Mucosa of stomach (tissue), 1 donor: ENCODE results near the gene PARP3.

Experiments used
- H3K27me3 ChIP-seq: one replicate; pipeline ENCODE4 v1.7.0; 2013; ENCODE audit warnings: mild to moderate bottlenecking, low read length; ENCODE audit not compliant: control insufficient read depth, insufficient read depth
- H3K36me3 ChIP-seq: one replicate; pipeline ENCODE4 v1.7.0; 2013; ENCODE audit warnings: low read length; ENCODE audit not compliant: control insufficient read depth, insufficient read depth
- H3K4me1 ChIP-seq: one replicate; pipeline ENCODE4 v1.7.0; 2013; ENCODE audit warnings: mild to moderate bottlenecking, low read length; ENCODE audit not compliant: control insufficient read depth, insufficient read depth
- H3K4me3 ChIP-seq: one replicate; pipeline ENCODE4 v1.7.0; 2013; ENCODE audit warnings: low read length
- H3K9ac ChIP-seq: one replicate; pipeline ENCODE4 v1.7.0; 2013; ENCODE audit warnings: mild to moderate bottlenecking, low read length, moderate library complexity
- H3K9me3 ChIP-seq: one replicate; pipeline ENCODE4 v1.7.0; 2013; ENCODE audit warnings: mild to moderate bottlenecking, low read length, moderate library complexity; ENCODE audit not compliant: control insufficient read depth
- donor health status: Pancreatic carcinoma.

Gene PARP3

DNA sequence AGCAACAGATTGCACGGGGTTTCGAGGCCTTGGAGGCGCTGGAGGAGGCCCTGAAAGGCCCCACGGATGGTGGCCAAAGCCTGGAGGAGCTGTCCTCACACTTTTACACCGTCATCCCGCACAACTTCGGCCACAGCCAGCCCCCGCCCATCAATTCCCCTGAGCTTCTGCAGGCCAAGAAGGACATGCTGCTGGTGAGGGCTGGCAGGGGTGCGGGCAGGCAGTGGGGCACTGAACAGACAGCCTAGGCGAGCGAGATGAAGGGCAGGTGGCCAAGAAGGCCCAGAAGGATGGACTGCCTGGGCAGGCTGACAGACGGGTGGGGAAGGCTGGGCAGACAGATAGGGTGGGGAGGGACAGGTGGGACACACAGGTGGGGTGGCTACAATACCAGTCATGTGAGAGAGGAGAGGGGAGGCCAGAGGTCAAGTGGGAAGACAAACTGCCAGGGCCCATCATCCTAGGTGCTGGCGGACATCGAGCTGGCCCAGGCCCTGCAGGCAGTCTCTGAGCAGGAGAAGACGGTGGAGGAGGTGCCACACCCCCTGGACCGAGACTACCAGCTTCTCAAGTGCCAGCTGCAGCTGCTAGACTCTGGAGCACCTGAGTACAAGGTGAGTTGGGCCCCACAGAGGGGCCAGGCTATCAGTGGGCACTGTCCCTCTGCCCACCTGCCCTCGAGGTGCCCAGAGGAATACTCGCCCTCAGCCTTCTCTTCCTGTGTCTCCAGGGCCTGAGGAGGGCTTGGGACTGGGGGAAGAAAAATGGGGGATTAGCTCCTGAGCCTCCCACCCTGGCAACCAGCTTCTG lies 3.1 kb downstream of the PARP3 start:
- no peaks in the 10 kb centered on the region for H3K9me3 ChIP-seq
- H3K4me1 ChIP-seq = peaks cover 27% of the 10 kb centered on the region
- no peaks in the 10 kb centered on the region for H3K27me3 ChIP-seq
- no peak overlapping the region for H3K9ac ChIP-seq
- H3K4me3 ChIP-seq = no peak overlapping the region
- H3K36me3 ChIP-seq = no peaks in the 10 kb centered on the region

DNA sequence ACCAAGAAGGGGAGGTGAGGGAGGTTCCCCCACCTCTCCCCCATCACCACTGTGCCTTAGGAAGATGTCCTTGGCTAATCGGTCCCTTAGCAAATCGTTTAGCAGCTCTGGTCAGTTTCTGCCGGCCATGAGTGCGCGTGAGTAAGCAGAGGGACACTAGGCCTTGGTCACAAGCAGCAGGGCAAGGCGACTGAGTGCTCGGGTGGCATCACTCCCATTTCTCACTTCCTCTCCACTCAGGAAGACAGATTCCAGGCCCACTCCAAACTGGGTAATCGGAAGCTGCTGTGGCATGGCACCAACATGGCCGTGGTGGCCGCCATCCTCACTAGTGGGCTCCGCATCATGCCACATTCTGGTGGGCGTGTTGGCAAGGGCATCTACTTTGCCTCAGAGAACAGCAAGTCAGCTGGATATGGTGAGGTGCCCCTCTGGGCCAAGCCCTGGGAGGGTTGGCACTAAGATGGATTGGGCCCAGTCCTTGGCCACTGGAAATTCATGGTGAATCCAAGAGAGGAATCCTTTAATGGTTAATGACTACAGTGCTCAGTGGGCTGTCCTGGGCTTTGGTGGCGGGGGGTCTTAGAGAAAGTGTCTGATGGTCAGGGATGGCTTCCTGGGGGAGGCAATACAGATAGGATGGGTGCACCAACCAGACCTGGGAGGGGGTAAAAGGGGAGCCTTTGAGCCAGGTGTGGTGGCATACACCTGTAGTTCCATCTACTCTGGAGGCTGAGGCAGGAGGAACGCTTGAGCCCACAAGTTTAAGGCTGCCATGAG lies 4.0 kb downstream of the PARP3 start:
- no peak overlapping the region for H3K9ac ChIP-seq
- no peaks in the 10 kb centered on the region for H3K9me3 ChIP-seq
- no peak overlapping the region for H3K4me3 ChIP-seq
- no peaks in the 10 kb centered on the region for H3K36me3 ChIP-seq
- H3K27me3 ChIP-seq = no peaks in the 10 kb centered on the region
- peaks cover 18% of the 10 kb centered on the region for H3K4me1 ChIP-seq

DNA sequence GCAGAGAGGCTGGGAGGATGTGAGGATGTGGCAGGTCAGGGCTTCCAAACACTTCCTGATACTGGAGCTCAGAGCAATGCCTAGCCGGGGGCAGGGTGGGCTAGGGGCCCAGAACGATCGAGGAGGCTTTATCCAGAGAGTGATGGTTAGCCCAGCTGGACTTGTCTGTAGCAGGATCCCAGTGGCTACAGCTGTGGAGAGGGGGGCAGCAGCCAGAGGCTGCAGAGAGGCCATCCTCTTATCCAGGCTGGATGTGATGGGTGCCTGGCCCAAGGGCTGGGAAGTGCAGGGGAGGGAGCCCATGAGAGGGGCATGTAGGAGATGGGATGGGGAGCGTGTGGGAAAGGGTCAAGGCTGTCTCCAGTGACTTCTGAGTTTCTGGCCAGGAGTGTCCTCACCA lies 4.6 kb downstream of the PARP3 start:
- H3K4me1 ChIP-seq = peaks cover 16% of the 10 kb centered on the region
- H3K9ac ChIP-seq = no peak overlapping the region
- no peak overlapping the region for H3K4me3 ChIP-seq
- H3K9me3 ChIP-seq = no peaks in the 10 kb centered on the region
- no peaks in the 10 kb centered on the region for H3K27me3 ChIP-seq
- H3K36me3 ChIP-seq = no peaks in the 10 kb centered on the region

DNA sequence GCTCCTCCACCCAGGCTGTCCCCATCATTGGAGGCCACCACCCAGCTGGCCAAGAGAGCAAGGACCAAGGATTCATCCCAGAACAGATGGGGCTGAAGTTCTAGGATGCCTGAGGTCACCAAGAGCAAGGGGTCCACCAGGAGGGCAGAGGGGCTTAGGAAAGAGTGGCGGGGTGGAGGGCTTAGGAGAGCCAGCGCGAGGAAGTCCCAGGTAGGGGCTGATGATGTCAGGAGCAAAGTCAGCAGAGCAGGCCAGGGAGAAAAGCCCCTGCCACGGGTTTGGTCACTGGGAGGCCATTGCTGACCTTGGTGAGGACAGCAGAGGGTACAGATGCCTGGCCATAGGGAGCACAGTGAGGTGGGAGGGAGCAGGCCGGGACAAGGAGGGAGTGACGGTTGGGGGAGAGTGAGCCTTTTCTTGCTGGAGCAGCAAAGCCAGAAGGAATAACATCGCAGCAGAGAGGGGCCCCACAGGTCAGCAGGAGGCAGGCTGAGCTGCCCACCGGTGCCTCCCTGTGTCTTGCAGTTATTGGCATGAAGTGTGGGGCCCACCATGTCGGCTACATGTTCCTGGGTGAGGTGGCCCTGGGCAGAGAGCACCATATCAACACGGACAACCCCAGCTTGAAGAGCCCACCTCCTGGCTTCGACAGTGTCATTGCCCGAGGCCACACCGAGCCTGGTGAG lies 5.2 kb downstream of the PARP3 start:
- Histone ChIP-seq H3K36me3 (no peaks in the 10 kb centered on the region), H3K9me3 (no peaks in the 10 kb centered on the region), H3K9ac (no peak overlapping the region), H3K27me3 (no peaks in the 10 kb centered on the region), H3K4me1 (peaks cover 13% of the 10 kb centered on the region), H3K4me3 (no peak overlapping the region)

DNA sequence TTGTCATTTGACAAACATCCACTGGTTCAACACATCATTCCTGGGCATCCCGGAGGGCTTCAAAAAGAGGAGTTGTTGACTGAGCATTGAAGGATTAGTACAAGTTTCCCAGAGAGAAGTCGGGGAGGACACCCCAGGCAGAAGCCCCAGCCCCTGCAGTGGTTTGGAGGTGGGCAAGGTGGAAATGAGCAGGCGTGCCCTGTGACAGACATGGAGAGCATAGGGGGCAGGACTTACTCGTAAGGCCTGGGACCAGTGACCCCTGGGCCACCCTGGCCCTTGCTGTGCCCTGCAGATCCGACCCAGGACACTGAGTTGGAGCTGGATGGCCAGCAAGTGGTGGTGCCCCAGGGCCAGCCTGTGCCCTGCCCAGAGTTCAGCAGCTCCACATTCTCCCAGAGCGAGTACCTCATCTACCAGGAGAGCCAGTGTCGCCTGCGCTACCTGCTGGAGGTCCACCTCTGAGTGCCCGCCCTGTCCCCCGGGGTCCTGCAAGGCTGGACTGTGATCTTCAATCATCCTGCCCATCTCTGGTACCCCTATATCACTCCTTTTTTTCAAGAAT lies 5.9 kb downstream of the PARP3 start:
- Histone ChIP-seq H3K4me3 (no peak overlapping the region), H3K9ac (no peak overlapping the region), H3K36me3 (no peaks in the 10 kb centered on the region), H3K9me3 (no peaks in the 10 kb centered on the region), H3K4me1 (peaks cover 5% of the 10 kb centered on the region), H3K27me3 (no peaks in the 10 kb centered on the region)

DNA sequence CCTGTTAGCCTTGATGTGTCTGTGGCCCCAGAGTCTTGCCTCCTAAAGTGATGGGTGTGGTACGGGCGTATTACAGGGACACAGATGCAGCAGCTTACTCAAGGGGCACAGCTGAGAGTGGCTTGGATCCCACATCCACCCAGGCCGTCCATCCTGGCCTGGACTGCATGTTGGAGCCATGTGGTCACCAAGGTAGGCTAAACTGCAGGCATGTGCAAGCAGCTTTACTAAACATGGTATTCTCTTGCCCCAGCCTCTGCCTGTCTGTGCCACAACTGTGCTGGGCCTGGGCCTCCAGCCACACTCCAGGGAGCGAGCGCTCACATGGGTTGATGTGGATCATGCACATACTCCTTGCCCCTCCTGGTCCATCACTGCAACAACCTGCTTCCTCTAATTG lies 7.0 kb downstream of the PARP3 start:
- Histone ChIP-seq H3K4me3 (no peak overlapping the region), H3K4me1 (no peaks in the 10 kb centered on the region), H3K9me3 (no peaks in the 10 kb centered on the region), H3K36me3 (no peaks in the 10 kb centered on the region), H3K9ac (no peak overlapping the region), H3K27me3 (no peaks in the 10 kb centered on the region)

DNA sequence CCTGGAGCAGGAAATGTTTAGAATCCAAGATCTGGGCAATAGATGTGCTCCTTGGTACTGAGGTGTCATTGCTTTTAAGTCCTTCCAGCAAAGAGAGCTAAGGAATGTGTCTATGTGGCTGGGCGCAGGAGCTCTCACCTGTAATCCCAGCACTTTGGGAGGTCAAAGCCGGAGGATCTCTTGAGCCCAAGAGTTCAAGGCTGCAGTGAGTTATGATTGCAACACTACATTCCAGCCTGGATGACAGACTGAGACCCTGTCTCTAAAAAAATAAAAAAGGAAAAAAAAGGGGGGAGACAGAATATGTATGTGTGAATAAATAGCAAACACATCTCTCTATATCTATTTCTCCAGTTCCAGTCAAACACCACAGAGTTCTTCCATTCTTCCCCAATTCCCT lies 8.7 kb downstream of the PARP3 start:
- Histone ChIP-seq H3K9ac (no peak overlapping the region), H3K36me3 (no peaks in the 10 kb centered on the region), H3K4me1 (peaks cover 3% of the 10 kb centered on the region), H3K4me3 (no peak overlapping the region), H3K9me3 (no peaks in the 10 kb centered on the region), H3K27me3 (peaks cover 14% of the 10 kb centered on the region)

DNA sequence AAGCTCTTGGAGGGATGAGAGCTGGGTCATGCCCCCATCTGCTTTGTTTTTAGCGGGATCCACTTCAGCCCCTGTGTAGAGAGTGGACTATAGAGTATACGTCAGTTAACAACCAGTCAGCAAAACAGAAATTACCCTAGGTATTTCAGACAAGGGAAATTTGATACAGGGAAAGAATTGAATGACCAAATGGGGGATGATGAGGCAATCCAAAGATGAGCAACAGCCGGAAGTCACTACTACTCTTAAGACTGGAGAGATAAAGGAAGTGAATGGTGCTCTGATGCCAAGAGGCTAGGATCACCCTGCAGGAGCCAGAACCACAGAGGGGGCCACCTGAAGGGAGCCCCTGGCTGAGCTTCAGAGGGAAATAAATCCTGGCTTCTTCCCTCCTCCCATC lies 11.3 kb downstream of the PARP3 start:
- H3K4me3 ChIP-seq = no peak overlapping the region
- H3K27me3 ChIP-seq = peaks cover 22% of the 10 kb centered on the region
- no peaks in the 10 kb centered on the region for H3K9me3 ChIP-seq
- H3K4me1 ChIP-seq = peaks cover 10% of the 10 kb centered on the region
- no peaks in the 10 kb centered on the region for H3K36me3 ChIP-seq
- H3K9ac ChIP-seq = no peak overlapping the region

DNA sequence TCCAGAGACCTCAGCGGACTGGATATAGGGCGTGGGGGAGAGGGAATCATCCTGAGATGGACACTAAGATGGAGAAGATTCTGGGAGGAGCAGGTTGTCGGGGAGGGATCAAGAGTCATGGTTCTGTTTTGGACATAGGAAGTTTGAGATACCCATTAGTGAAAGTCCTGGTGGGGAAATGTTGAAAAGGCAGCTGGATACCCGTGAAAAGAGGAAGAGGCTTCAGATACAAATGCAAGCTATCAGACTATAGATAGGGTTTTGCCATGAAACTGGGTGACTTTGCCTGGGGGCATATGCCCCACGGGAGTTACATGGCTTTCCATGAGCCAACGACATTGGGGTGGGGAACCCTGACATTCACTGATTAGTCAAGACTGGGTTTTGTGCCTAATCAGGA lies 11.9 kb downstream of the PARP3 start:
- Histone ChIP-seq H3K9me3 (no peaks in the 10 kb centered on the region), H3K4me3 (no peak overlapping the region)

DNA sequence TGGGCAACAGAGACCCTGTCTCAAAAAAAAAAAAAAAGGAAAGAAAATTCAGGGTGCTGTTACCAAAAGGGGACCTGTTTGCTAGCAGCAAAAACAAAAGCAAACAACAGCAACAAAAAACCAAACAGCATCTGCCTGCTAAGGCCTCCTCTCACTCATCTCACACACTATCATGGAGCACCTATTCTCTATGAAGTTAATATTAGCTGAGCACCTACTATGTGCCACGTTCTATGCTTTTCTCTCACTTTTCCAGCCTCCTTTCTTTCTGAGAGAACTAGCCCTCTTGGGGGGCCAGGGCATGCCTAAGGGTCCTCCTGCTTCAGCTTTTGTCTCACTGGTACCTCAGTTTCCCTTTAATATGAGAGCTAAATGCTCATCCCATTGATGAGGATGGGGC lies 12.6 kb downstream of the PARP3 start:
- Histone ChIP-seq H3K27me3 (peaks cover 22% of the 10 kb centered on the region), H3K4me1 (peaks cover 10% of the 10 kb centered on the region), H3K36me3 (no peaks in the 10 kb centered on the region), H3K9ac (no peak overlapping the region), H3K4me3 (no peak overlapping the region), H3K9me3 (no peaks in the 10 kb centered on the region)

More for the DNA sequence above, 11.9 kb downstream of the PARP3 start:
- Histone ChIP-seq H3K4me1 (peaks cover 10% of the 10 kb centered on the region), H3K27me3 (peaks cover 22% of the 10 kb centered on the region), H3K9ac (no peak overlapping the region), H3K36me3 (no peaks in the 10 kb centered on the region)

DNA sequence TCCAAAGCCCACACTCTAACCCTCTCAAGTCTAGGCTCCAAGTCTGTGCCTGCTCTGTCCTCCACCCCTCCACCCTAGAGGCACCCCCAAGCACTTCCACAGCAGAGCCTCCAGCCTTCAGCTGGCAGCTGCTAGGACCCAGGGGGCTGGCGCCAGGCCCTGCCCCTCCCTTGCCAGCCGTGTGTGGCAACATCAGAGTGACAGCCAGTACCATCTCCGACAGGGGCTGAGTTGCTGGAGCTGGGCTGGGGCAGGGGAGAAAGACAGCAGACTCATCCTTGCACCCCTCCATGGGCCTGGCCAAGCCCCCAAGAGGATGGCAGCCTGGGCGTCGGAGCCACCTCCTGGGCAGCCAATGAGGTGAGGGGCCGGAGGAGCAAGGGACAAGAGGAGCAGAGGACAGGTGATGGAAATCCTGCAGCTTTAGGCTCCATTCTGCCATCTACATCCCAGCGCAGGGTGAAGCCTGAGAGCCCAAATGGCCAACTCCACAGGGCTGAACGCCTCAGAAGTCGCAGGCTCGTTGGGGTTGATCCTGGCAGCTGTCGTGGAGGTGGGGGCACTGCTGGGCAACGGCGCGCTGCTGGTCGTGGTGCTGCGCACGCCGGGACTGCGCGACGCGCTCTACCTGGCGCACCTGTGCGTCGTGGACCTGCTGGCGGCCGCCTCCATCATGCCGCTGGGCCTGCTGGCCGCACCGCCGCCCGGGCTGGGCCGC lies 13.2 kb downstream of the PARP3 start, which contains the start of gene GPR62:
GPR62 (plus strand) TSS at position 207 of the 718 bp plus-strand sequence; CDS start at position 479, 272 bp downstream.
- Histone ChIP-seq H3K4me3 (no peak within 1 kb of the TSS), H3K9ac (no peak within 1 kb of the TSS), H3K36me3 (no peaks in the 10 kb centered on the region), H3K27me3 (peaks cover 22% of the 10 kb centered on the region), H3K9me3 (no peaks in the 10 kb centered on the region), H3K4me1 (peaks cover 10% of the 10 kb centered on the region)
